Keratinocyte (primary cell): ENCODE results near the gene ROR1.

ENCODE experiments used
- EZH2 ChIP-seq: IDR thresholded peaks from one replicate; pipeline ENCODE4 v1.6.1; 2012; ENCODE audit warnings: inconsistent platforms, mild to moderate bottlenecking, low read length, moderate library complexity
- TF ChIP-seq, protein P1 (sequence below), 3 experiments: IDR thresholded peaks in 1 of 3; conservative IDR thresholded peaks in 1 of 3; optimal IDR thresholded peaks in 1 of 3; 2 replicates in 2 of 3; 3 replicates in 1 of 3; pipeline versions ENCODE3 to v1.5.1; 2011; ENCODE audit warnings: low read length in 3 of 3, mild to moderate bottlenecking in 3 of 3, moderate library complexity in 2 of 3, control low read depth in 1 of 3, inconsistent platforms in 1 of 3; ENCODE audit not compliant: insufficient read depth in 2 of 3; ENCODE audit errors: extremely low read depth in 1 of 3

GRCh38 chr1:63950023-63950422, 176.2 kb downstream of the ROR1 start:
- TF ChIP-seq EZH2 = no peak
- TF ChIP-seq, protein P1, sequence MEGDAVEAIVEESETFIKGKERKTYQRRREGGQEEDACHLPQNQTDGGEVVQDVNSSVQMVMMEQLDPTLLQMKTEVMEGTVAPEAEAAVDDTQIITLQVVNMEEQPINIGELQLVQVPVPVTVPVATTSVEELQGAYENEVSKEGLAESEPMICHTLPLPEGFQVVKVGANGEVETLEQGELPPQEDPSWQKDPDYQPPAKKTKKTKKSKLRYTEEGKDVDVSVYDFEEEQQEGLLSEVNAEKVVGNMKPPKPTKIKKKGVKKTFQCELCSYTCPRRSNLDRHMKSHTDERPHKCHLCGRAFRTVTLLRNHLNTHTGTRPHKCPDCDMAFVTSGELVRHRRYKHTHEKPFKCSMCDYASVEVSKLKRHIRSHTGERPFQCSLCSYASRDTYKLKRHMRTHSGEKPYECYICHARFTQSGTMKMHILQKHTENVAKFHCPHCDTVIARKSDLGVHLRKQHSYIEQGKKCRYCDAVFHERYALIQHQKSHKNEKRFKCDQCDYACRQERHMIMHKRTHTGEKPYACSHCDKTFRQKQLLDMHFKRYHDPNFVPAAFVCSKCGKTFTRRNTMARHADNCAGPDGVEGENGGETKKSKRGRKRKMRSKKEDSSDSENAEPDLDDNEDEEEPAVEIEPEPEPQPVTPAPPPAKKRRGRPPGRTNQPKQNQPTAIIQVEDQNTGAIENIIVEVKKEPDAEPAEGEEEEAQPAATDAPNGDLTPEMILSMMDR (optimal IDR thresholded peaks at IDR 0.05 in 1 of 3, IDR thresholded peaks at IDR 0.05 in 1 of 3, conservative IDR thresholded peaks at IDR 0.05 in 1 of 3; ENCODE audit: extremely low read depth in 1 of 3, insufficient read depth in 2 of 3, low read length in 3 of 3) = no peak
